GM12878 (cell line): ENCODE measurements around the gene FZD2. TPM values are rescaled to one million over a fixed set of nuclear protein-coding genes. Genes with fewer than 3 reads are reported as not detected.
A peak's percentile ranks its signal among the peaks of the same experiment; 100 is the strongest.

Experiments used
- ATAC-seq: fragments of 200-7000 bp; cut with Tn5 transposase; 3 replicates; pipeline ENCODE4 v1.9.1; 2020; ENCODE audit warnings: mild to moderate bottlenecking, moderate library complexity
- BruUV-seq: library from RNA; stranded (reverse); fragments of 400-500 nt; replicated peaks from 2 replicates; lab custom pipeline; 2021; lab: Mats Ljungman, UMichigan
- CTCF ChIA-PET: fragments of 300-600 bp; sonication (Branson Sonifier 250); formaldehyde crosslinking; extraction: SDS; loops from one replicate; lab custom pipeline; 2021; ENCODE audit warnings: inconsistent platforms; lab: Yijun Ruan, JAX
- POLR2A ChIA-PET: fragments of 350-600 bp; formaldehyde crosslinking; extraction: SDS; loops from one replicate; lab custom pipeline; 2021; ENCODE audit warnings: inconsistent platforms; lab: Charles Lee
- RAD21 ChIA-PET: fragments of 300-600 bp; sonication (Branson Sonifier 250); formaldehyde crosslinking; loops from one replicate; lab custom pipeline; 2023; ENCODE audit warnings: antibody characterized with exemption; ENCODE audit not compliant: unreplicated experiment; lab: Charles Lee
- SMC1A ChIA-PET: fragments of 300-600 bp; sonication (Branson Sonifier 250); formaldehyde crosslinking; loops from one replicate; lab custom pipeline; 2023; ENCODE audit not compliant: unreplicated experiment, uncharacterized antibody; lab: Charles Lee
- DNase-seq: peaks from one replicate; pipeline ENCODE4 v3.0.0-alpha.2; 2011; ENCODE audit warnings: low read depth, low spot score
- FAIRE-seq: peaks from 3 replicates; lab custom pipeline; 2011; peaks lifted over from hg19 to GRCh38; lab: Jason Lieb, UNC
- H2AFZ ChIP-seq: 2 replicates; pipeline ENCODE4 v1.6.0; 2011; ENCODE audit warnings: low read depth, low read length, control low read depth; ENCODE audit not compliant: control insufficient read depth
- H3K27ac ChIP-seq: 2 replicates; pipeline ENCODE4 v1.5.1; 2011; ENCODE audit warnings: control low read depth; ENCODE audit not compliant: control insufficient read depth, insufficient read depth
- H3K27me3 ChIP-seq, 2 experiments: replicated peaks in 1 of 2; 2 replicates each; pipeline versions ENCODE4 v1.6.0 to v1.6.1; 2011; ENCODE audit warnings: low read length in 1 of 2; ENCODE audit not compliant: control insufficient read depth in 2 of 2, insufficient read depth in 2 of 2
- H3K36me3 ChIP-seq, 2 experiments: 2 replicates each; pipeline ENCODE4 v1.5.1; 2011; ENCODE audit warnings: low read length in 1 of 2; ENCODE audit not compliant: control insufficient read depth in 2 of 2, insufficient read depth in 2 of 2
- H3K4me1 ChIP-seq: 2 replicates; pipeline ENCODE4 v1.6.1; 2011; ENCODE audit warnings: mild to moderate bottlenecking, low read length, moderate library complexity, mixed read lengths; ENCODE audit not compliant: control insufficient read depth, insufficient read depth
- H3K4me2 ChIP-seq: 2 replicates; pipeline ENCODE4 v1.6.0; 2011; ENCODE audit warnings: control low read depth; ENCODE audit not compliant: control insufficient read depth, insufficient read depth
- H3K4me3 ChIP-seq: fragments of 200-600 bp; sonication (generic); 2 replicates; pipeline ENCODE4 v1.5.1; 2016
- H3K79me2 ChIP-seq: 2 replicates; pipeline ENCODE4 v1.6.0; 2011; ENCODE audit warnings: low read length; ENCODE audit not compliant: control insufficient read depth, insufficient read depth
- H3K9ac ChIP-seq: 2 replicates; pipeline ENCODE4 v1.8.0; 2011; ENCODE audit warnings: low read length, control low read depth, mixed read lengths; ENCODE audit not compliant: control insufficient read depth, insufficient read depth
- H3K9me3 ChIP-seq: replicated peaks from 3 replicates; pipeline ENCODE4 v1.5.1; 2011; ENCODE audit warnings: mild to moderate bottlenecking, low read length; ENCODE audit not compliant: control insufficient read depth, insufficient read depth
- H4K20me1 ChIP-seq: 2 replicates; pipeline ENCODE4 v1.6.0; 2011; ENCODE audit not compliant: control insufficient read depth, insufficient read depth
- ETV6 ChIP-seq, 2 experiments: fragments of 450-650 bp in 1 of 2; IDR thresholded peaks in 1 of 2; conservative IDR thresholded peaks in 1 of 2; 2 replicates each; pipeline ENCODE4 v1.6.1; 2014; ENCODE audit warnings: antibody characterized with exemption in 1 of 2, borderline replicate concordance in 1 of 2, low read depth in 1 of 2, mild to moderate bottlenecking in 1 of 2, moderate library complexity in 1 of 2
- JUNB ChIP-seq: IDR thresholded peaks from 2 replicates; pipeline ENCODE4 v1.6.1; 2016; ENCODE audit warnings: antibody characterized with exemption, mild to moderate bottlenecking
- POLR2AphosphoS5 ChIP-seq: IDR thresholded peaks from 2 replicates; pipeline ENCODE4 v1.6.1; 2011; ENCODE audit warnings: mild to moderate bottlenecking, low read length, inconsistent platforms
- SPI1 ChIP-seq: IDR thresholded peaks from 2 replicates; pipeline ENCODE4 v1.6.1; 2011; ENCODE audit warnings: low read depth, mild to moderate bottlenecking, low read length, moderate library complexity, borderline replicate concordance; ENCODE audit not compliant: insufficient read depth
- ZNF217 ChIP-seq: fragments of 450-650 bp; IDR thresholded peaks from 2 replicates; pipeline ENCODE4 v1.6.1; 2017; ENCODE audit warnings: antibody characterized with exemption, mild to moderate bottlenecking
- WGBS: methylation state at CpG from one replicate; pipeline ENCODE4 v1.1.6; 2016; ENCODE audit warnings: low lambda C conversion rate; ENCODE audit not compliant: insufficient replicate concordance, insufficient coverage; ENCODE audit errors: missing lambda C conversion rate; 5-methylcytosine and 5-hydroxymethylcytosine counted together
- in situ Hi-C: fragments of 300-500 bp; cut with MboI; formaldehyde crosslinking; loops from 9 replicates; pipeline ENCODE4 v1.14.3; 2018; ENCODE audit warnings: mixed read lengths
- intact Hi-C: fragments of 100-400 bp; cut with micrococcal nuclease; formaldehyde crosslinking; loops from one replicate; pipeline ENCODE4 v1.14.2; 2022; ENCODE audit not compliant: unreplicated experiment
- polyA plus RNA-seq, 11 experiments: library from polyadenylated mRNA; depleted of rRNA in 4 of 11; unstranded in 6 of 11; stranded (reverse) in 5 of 11; fragments of >200 nt; fragmentation: Nextera tagmentation in 4 of 11; fragmentation: Illumina TruSeq in 1 of 11; extraction: Ambion mirVana in 4 of 11; extraction: Trizol in 1 of 11; gene quantifications; 1 replicate in 1 of 11; 2 replicates in 10 of 11; pipeline versions ENCODE4 v1.2.1 to v1.2.3, GENCODE V29; 2011 to 2016; ENCODE audit warnings: inconsistent platforms in 2 of 11, missing spikeins in 2 of 11, low read depth in 1 of 11
- total RNA-seq, 4 experiments: library from RNA; depleted of rRNA in 3 of 4; stranded (reverse); fragments of >200 nt in 3 of 4; fragmentation: Illumina TruSeq in 1 of 4; extraction: Trizol in 1 of 4; gene quantifications; 2 replicates each; pipeline versions ENCODE4 v1.2.1 to v1.2.3, GENCODE V29; 2013 to 2021
- TF ChIP-seq, protein P1 (sequence below): IDR thresholded peaks from 2 replicates; pipeline ENCODE4 v1.6.1; 2011; ENCODE audit warnings: low read depth, mild to moderate bottlenecking, low read length, moderate library complexity, borderline replicate concordance; ENCODE audit errors: extremely low read depth

FZD2 gene
- total and polyA plus RNA-seq, 10 of the 15 experiments (the other 5 are each of a cell fraction or from before 2014, with no cell fraction given), result 0.09 to 4.2 (median 0.63) TPM; not detected in 1

DNA sequence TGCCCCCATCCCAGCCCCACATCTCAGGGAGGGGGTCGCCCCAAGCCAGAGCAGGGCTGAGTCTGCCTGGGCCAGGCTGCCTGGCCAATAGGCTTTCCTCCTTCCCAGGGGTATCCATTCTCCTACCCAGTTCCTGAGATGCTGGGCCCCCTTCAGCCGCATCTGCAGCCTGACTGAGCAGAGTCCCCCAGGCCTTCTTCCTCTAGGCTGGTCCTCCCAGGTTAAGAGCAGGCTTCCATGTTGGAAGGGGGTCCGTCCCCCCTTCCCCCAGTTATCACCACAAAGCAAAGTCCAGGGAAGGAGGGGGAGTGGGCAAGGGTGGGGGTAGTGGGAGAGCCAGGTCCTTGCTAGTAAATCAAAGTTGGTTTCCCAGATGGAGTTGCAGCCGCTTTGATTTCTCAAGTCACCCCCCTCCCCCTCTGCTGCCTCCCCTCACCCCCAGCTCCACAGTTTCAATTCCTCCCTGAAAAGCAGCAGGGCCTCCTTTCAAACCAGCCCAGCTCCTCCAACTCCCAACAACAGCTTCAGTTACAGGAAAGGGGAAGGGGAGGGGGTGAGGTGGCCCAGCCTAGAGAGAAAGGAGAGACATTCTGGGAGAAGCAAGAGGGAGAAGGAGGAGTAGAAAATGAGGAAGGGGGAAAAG, 9.5 kb upstream of the FZD2 start:
- no peak overlapping the region for H2AFZ ChIP-seq
- no peak overlapping the region for H3K4me3 ChIP-seq
- no peak overlapping the region for H3K4me2 ChIP-seq
- no peaks in the 10 kb centered on the region; a peak in 1 of 4 replicates for H3K27me3 ChIP-seq
- H3K9me3 ChIP-seq, result no peaks in the 10 kb centered on the region
- H3K79me2 ChIP-seq, result no peaks in the 10 kb centered on the region
- POLR2A ChIA-PET, result interaction anchor here (0.7 kb wide), 1 partner anchor 123 kb away, joined by 3 read pairs; no protein-coding TSS in a partner anchor
- H3K27ac ChIP-seq, result no peak overlapping the region
- ATAC-seq, result no peak
- in situ Hi-C loops (no loop called here), intact Hi-C loops (no loop called here)
- DNase-seq, result no peak
- H3K9ac ChIP-seq, result no peak overlapping the region
- RAD21 ChIA-PET, result no interaction called here
- no peaks in the 10 kb centered on the region for H4K20me1 ChIP-seq
- SMC1A ChIA-PET, result interaction anchor here (1.5 kb wide), 1 partner anchor 25 kb away, joined by 5 read pairs; no protein-coding TSS in a partner anchor
- CTCF ChIA-PET, result interaction anchor here (0.6 to 1.7 kb wide), 4 partner anchors 12 to 398 kb away, joined by 3 to 6 read pairs (median 4); no protein-coding TSS in a partner anchor
- TF ChIP-seq, protein P1, sequence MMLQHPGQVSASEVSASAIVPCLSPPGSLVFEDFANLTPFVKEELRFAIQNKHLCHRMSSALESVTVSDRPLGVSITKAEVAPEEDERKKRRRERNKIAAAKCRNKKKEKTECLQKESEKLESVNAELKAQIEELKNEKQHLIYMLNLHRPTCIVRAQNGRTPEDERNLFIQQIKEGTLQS, result no peak
- TF ChIP-seq SPI1, result peak; percentile 54; the same call in 1 of the 2 replicates
- TF ChIP-seq, all 136 proteins: peak for 1
- 18% methylated on average over 3 of the region's 4 CpGs for WGBS
- FAIRE-seq, result no peak
- H3K4me1 ChIP-seq, result peaks cover 16% of the 10 kb centered on the region
- no TSS peak for BruUV-seq
- no peaks in the 10 kb centered on the region for H3K36me3 ChIP-seq

- RAD21 ChIA-PET, result no interaction called here
- H3K9ac ChIP-seq, result no peak overlapping the region
- H3K27me3 ChIP-seq, result no peaks in the 10 kb centered on the region; a peak in 1 of 4 replicates
- DNase-seq, result no peak
- no peak for ATAC-seq
- no peak for FAIRE-seq
- no peak overlapping the region for H3K4me3 ChIP-seq
- CTCF ChIA-PET, result interaction anchor here (0.6 to 1.2 kb wide), 2 partner anchors 31 to 399 kb away, joined by 3 to 4 read pairs; no protein-coding TSS in a partner anchor
- H4K20me1 ChIP-seq, result no peaks in the 10 kb centered on the region
- no peak overlapping the region for H3K27ac ChIP-seq
- 22% methylated on average over 3 of the region's 3 CpGs for WGBS
- H3K4me2 ChIP-seq, result no peak overlapping the region
- in situ Hi-C loops, result no loop called here
- H3K36me3 ChIP-seq, result no peaks in the 10 kb centered on the region
- H3K9me3 ChIP-seq, result no peaks in the 10 kb centered on the region
- H2AFZ ChIP-seq, result peak overlapping the region; percentile 40; the same call in 1 of the 2 replicates
- peaks cover 13% of the 10 kb centered on the region for H3K4me1 ChIP-seq
- H3K79me2 ChIP-seq, result no peaks in the 10 kb centered on the region
- POLR2A ChIA-PET, result interaction anchor here (0.7 kb wide), 1 partner anchor 122 kb away, joined by 3 read pairs; no protein-coding TSS in a partner anchor
- intact Hi-C loops, result no loop called here
- BruUV-seq, result no TSS peak
- TF ChIP-seq JUNB (no peak), POLR2AphosphoS5 (no peak), ZNF217 (no peak), ETV6 (conservative IDR thresholded peaks at IDR 0.05 in 1 of 2, IDR thresholded peaks at IDR 0.05 in 1 of 2; ENCODE audit: borderline replicate concordance in 1 of 2, low read depth in 1 of 2) (peak in 1 of 2 experiments; percentile 51; a peak in 1 of 4 replicates)
- SMC1A ChIA-PET, result no interaction called here
These were observed 8.7 kb upstream of the FZD2 start for GRCh38 chr17:44548376-44549230.
